Uterus (tissue), 2 donors: ENCODE data around the gene TWNK.

Experiments
- POLR2A ChIP-seq, 2 donors: fragments of 450-650 bp; IDR thresholded peaks; one replicate each; pipeline ENCODE4 v1.6.1; 2016; ENCODE audit warnings: antibody characterized with exemption in 2 of 2, mild to moderate bottlenecking in 1 of 2, moderate library complexity in 1 of 2
- TF ChIP-seq, protein P1 (sequence below), 4 experiments: fragments of 200-600 bp in 2 of 4; fragments of 450-650 bp in 2 of 4; sonication (generic) in 2 of 4; IDR thresholded peaks; one replicate each; pipeline ENCODE4 v1.5.1; 2016 to 2019; ENCODE audit warnings: antibody characterized with exemption in 4 of 4, mild to moderate bottlenecking in 2 of 4, moderate library complexity in 1 of 4

DNA sequence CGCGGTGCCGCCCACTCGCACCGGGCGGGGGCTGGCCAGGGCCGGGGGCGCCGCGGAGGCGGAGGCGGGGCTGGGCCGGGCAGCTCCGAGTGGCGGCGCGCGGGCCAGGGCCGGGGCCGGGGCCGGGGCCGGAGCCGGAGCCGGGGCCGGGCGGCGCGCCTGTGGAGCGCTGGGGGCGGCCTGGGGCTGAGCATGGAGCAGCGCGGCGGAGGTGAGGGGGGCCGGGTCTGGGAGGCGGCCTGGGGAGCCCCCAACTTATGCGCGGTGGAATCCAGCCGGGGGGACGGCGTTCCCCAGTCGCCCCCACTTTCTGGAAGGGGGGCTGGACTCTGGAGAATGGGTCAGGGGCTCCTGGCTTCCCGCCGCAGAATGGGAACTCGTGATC, 12.4 kb downstream of the TWNK start, which contains the start of gene LZTS2:
- TF ChIP-seq, protein P1, sequence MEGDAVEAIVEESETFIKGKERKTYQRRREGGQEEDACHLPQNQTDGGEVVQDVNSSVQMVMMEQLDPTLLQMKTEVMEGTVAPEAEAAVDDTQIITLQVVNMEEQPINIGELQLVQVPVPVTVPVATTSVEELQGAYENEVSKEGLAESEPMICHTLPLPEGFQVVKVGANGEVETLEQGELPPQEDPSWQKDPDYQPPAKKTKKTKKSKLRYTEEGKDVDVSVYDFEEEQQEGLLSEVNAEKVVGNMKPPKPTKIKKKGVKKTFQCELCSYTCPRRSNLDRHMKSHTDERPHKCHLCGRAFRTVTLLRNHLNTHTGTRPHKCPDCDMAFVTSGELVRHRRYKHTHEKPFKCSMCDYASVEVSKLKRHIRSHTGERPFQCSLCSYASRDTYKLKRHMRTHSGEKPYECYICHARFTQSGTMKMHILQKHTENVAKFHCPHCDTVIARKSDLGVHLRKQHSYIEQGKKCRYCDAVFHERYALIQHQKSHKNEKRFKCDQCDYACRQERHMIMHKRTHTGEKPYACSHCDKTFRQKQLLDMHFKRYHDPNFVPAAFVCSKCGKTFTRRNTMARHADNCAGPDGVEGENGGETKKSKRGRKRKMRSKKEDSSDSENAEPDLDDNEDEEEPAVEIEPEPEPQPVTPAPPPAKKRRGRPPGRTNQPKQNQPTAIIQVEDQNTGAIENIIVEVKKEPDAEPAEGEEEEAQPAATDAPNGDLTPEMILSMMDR (IDR thresholded peaks at IDR 0.05), result no peak
- no peak for TF ChIP-seq POLR2A (IDR thresholded peaks at IDR 0.05)
